NT2/D1 (cell line): ENCODE results near the gene GMNN.
"Not testable (repeated sequence)": the region's sequence is repeated elsewhere in the genome, so short reads cannot be mapped to it uniquely, and the experiment has no call there.

ENCODE experiments used
- DNase-seq: peaks from one replicate; pipeline ENCODE4 v3.0.0-alpha.2; 2011; ENCODE audit warnings: low read depth, low spot score
- H3K27me3 ChIP-seq: 2 replicates; pipeline ENCODE4 v1.6.0; 2011; ENCODE audit warnings: mild to moderate bottlenecking; ENCODE audit not compliant: insufficient read length, insufficient read depth
- H3K36me3 ChIP-seq: 2 replicates; pipeline ENCODE4 v1.6.1; 2011; ENCODE audit warnings: mild to moderate bottlenecking, low read length, mixed read lengths; ENCODE audit not compliant: insufficient read depth, insufficient read length
- H3K4me1 ChIP-seq: 2 replicates; pipeline ENCODE4 v1.5.1; 2011; ENCODE audit not compliant: insufficient read depth, insufficient read length
- H3K4me3 ChIP-seq: 2 replicates; pipeline ENCODE4 v1.5.1; 2011; ENCODE audit warnings: low read depth; ENCODE audit not compliant: insufficient read length
- H3K9ac ChIP-seq: 2 replicates; pipeline ENCODE4 v1.6.0; 2011; ENCODE audit warnings: low read depth; ENCODE audit not compliant: insufficient read length
- H3K9me3 ChIP-seq: 2 replicates; pipeline ENCODE4 v1.5.1; 2011; ENCODE audit warnings: mild to moderate bottlenecking, low read length; ENCODE audit not compliant: insufficient read depth
- SUZ12 ChIP-seq: IDR thresholded peaks from 2 replicates; pipeline ENCODE4 v1.6.1; 2011; ENCODE audit not compliant: insufficient read length, insufficient read depth; ENCODE audit errors: extremely low read depth
- YY1 ChIP-seq: IDR thresholded peaks from 2 replicates; pipeline ENCODE4 v1.6.1; 2011; ENCODE audit not compliant: insufficient read length, insufficient read depth
- ZNF274 ChIP-seq: IDR thresholded peaks from 2 replicates; pipeline ENCODE4 v1.6.1; 2011; ENCODE audit warnings: mild to moderate bottlenecking, low read depth, low read length

GMNN gene

DNA sequence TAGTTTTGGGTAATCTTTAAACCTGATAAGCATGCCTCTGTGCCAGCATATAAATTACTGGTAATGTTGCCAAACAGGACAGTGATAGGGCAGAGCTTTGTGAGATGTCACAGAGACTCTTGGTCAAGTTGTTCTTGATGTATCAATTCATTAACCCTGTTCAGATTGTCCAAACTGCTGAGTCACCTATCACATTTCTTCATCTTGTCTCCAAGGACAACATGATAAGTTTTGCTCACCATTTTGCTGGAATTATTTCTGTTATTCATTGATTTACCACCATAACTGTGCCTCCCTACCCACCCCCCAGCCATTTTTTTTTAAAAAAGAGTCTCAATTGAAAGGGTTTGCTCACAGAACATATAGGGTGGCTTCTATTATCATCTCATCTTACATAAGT is 19.5 kb upstream of the GMNN start:
- H3K4me1 ChIP-seq, result no peaks in the 10 kb centered on the region
- no peaks in the 10 kb centered on the region for H3K27me3 ChIP-seq
- TF ChIP-seq ZNF274 (no peak), YY1 (no peak), SUZ12 (no peak)
- H3K9me3 ChIP-seq, result no peaks in the 10 kb centered on the region
- H3K36me3 ChIP-seq, result no peaks in the 10 kb centered on the region
- no peak overlapping the region for H3K9ac ChIP-seq
- no peak overlapping the region for H3K4me3 ChIP-seq
- DNase-seq, result no peak

DNA sequence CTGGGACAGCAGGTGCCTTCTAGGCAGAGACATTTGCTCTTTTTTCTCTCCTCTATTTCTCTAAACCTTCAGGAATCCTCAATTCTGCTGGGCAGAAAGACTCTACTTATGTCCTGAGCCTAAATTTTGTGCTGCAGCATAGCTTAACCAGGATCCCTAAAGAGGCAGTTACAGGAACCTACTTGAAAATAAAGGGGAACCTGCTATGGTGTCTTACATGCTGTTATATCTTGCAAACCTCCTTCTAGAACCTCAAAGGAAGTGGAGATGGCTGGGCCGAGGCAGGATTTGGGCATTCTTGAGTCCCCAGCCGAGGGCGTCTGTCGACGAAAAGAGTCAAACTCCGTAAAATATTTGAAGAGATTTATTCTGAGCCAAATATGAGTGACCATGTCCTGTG is 17.1 kb upstream of the GMNN start:
- Histone ChIP-seq H3K9me3 (no peaks in the 10 kb centered on the region), H3K27me3 (no peaks in the 10 kb centered on the region), H3K9ac (no peak overlapping the region), H3K36me3 (no peaks in the 10 kb centered on the region), H3K4me3 (no peak overlapping the region), H3K4me1 (no peaks in the 10 kb centered on the region)
- DNase-seq, result no peak
- TF ChIP-seq ZNF274 (no peak), YY1 (no peak), SUZ12 (no peak)

DNA sequence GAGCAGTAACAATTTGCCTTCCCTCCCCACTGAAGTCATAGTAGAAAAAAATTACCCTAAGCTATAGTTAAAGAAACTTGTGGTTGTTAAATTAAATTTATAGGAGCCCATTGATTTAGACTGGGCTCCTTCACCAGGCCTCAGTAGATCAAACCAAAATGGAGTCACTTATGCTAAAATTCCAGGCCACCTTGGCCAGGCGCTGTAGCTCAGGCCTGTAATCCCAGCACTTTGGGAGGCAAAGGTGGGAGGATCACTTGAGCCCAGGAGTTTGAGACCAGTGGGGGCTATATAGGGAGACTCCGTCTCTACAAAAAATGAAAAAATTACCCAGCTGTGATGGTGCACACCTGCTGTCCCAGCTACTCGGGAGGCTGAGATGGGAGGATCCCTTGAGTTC is 15.0 kb upstream of the GMNN start:
- H3K27me3 ChIP-seq, result no peaks in the 10 kb centered on the region
- DNase-seq, result no peak
- H3K9ac ChIP-seq, result no peak overlapping the region
- TF ChIP-seq ZNF274 (no peak), YY1 (no peak), SUZ12 (no peak)
- no peak overlapping the region for H3K4me3 ChIP-seq
- no peaks in the 10 kb centered on the region for H3K36me3 ChIP-seq
- no peaks in the 10 kb centered on the region for H3K9me3 ChIP-seq
- no peaks in the 10 kb centered on the region for H3K4me1 ChIP-seq

DNA sequence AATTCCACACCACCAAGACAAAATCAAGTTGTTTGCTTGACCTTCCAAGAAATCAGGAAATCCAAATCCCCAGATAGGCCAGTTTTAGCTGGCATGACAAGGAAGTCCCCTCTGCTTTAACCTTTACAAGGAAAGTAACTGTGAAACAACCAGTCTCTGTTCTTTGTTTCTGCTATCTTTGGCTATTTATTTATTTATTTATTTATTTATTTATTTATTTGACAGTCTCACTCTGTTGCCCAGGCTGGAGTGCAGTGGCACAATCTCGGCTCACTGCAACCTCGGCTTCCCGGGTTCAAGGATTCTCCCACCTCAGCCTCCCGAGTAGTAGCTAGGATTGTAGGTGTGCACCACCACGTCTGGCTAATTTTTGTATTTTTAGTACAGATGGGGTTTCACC is 14.5 kb upstream of the GMNN start:
- no peak for TF ChIP-seq YY1
- TF ChIP-seq ZNF274, result no peak
- TF ChIP-seq SUZ12, result no peak
- DNase-seq, result no peak
- H3K9me3 ChIP-seq, result no peaks in the 10 kb centered on the region
- no peak overlapping the region for H3K9ac ChIP-seq
- no peak overlapping the region for H3K4me3 ChIP-seq
- H3K27me3 ChIP-seq, result no peaks in the 10 kb centered on the region
- no peaks in the 10 kb centered on the region for H3K4me1 ChIP-seq
- H3K36me3 ChIP-seq, result no peaks in the 10 kb centered on the region

DNA sequence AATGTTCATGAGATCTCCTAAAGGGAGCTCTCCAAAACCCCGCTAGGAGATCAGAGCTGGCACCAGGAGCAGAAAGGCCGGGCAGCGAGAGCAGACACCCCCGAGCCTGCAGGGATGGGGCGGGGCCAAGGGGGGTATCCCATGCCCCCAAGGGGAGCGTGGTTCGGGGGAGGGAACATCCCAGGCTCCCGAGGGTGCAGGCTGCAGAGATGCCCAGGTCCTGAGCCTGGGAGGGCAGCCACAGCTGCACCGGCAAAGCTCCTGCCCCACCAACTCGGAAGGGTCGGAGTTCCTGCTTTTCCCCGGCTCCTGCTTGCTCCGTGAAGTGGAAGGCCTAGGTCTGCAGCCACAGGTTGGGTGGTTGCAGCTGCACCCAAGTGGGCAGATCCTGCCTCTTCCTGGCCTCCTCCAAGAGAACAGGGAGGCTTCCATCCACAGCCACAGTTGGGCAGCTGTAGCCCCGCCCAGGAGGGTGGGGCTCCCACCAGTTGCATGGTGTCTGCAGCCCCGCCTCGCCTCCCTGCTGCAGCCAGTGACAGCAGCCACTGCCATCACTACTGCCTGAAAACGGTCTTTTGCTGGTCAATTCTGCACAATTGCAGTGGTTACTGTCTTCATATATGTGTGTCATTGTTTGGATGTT is 13.4 kb upstream of the GMNN start:
- TF ChIP-seq ZNF274, result no peak
- TF ChIP-seq SUZ12, result no peak
- TF ChIP-seq YY1, result no peak
- Histone ChIP-seq H3K27me3 (no peaks in the 10 kb centered on the region), H3K9me3 (no peaks in the 10 kb centered on the region), H3K4me3 (no peak overlapping the region), H3K9ac (no peak overlapping the region), H3K4me1 (no peaks in the 10 kb centered on the region), H3K36me3 (no peaks in the 10 kb centered on the region)
- no peak for DNase-seq

DNA sequence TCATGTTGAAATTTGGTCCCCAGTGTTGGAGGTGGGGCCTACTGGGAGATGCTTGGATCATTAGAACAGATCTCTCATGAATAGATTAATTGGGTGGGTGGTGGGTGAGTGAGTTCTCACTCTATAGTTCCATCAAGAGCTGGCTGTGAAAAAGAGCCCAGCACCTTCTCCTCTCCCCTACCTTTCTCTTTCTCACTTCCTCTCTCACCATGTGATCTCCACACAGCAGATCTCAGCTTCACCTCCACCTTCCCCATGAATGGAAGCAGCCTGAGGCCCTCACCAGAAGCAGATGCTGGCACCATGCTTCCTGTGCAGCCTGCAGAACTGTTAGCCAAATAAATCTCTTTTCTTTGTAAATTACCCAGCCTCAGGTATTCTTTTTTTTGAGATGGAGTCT is 12.9 kb upstream of the GMNN start:
- TF ChIP-seq YY1, result no peak
- no peak for TF ChIP-seq ZNF274
- no peak for TF ChIP-seq SUZ12
- H3K36me3 ChIP-seq, result no peaks in the 10 kb centered on the region
- no peak for DNase-seq
- no peaks in the 10 kb centered on the region for H3K27me3 ChIP-seq
- no peaks in the 10 kb centered on the region for H3K9me3 ChIP-seq
- H3K4me1 ChIP-seq, result no peaks in the 10 kb centered on the region
- no peak overlapping the region for H3K4me3 ChIP-seq
- H3K9ac ChIP-seq, result no peak overlapping the region

DNA sequence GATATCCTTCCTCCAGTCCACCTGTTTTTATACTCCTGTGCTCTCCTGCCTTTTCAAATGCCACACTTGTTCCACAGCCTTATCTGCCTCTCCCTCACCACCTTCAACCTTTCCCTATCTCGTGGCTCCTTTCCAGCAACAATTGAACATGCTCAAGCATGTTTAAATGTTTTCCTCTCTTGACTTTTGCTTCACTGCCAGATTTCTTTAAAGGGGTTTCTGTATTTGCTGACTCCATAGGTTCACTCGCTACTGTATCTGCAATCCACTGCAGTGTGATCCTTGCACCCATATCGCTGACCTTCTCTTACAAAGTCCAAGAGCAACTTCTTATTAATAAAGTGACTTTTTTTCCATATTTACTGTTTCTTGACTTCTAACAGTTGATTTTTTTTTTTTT is 11.2 kb upstream of the GMNN start:
- Histone ChIP-seq H3K4me1 (no peaks in the 10 kb centered on the region), H3K9me3 (no peaks in the 10 kb centered on the region), H3K27me3 (no peaks in the 10 kb centered on the region), H3K9ac (no peak overlapping the region), H3K36me3 (no peaks in the 10 kb centered on the region), H3K4me3 (no peak overlapping the region)
- DNase-seq, result no peak
- no peak for TF ChIP-seq SUZ12
- TF ChIP-seq ZNF274, result no peak
- TF ChIP-seq YY1, result no peak

DNA sequence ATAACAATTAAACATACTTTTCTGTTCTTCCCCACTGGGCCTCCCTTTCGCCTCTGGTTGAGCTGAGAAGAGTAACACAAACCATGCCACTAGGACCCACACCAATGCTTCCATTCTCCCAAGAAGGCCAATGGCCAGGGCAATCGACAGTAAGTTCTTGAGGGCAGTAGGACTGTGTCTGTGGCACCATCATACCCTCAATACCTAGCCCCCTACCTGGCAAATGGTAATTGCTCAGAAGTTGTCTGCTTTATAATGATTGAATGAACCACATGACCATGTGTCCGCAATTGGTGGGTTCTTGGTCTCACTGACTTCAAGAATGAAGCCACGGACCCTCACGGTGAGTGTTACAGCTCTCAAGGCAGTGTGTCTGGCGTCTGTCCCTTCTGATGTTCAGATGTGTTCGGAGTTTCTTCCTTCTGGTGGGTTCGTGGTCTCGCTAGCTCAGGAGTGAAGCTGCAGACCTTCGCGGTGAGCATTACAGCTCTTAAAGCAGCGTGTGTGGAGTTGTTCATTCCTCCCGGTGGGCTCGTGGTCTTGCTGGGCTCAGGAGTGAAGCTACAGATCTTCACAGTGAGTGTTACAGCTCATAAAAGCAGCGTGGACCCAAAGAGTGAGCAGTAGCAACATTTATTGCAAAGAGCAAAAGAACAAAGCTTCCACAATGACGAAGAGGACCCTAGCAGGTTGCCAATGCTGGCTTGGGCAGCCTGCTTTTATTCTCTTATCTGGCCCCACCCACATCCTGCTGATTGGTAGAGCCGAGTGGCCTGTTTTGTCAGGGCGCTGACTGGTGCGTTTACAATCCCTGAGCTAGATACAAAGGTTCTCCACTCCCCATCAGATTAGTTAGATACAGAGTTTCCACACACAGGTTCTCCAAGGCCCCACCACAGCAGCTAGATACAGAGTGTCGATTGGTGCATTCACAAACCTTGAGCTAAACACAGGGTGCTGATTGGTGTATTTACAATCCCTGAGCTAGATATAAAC is 9.6 kb upstream of the GMNN start:
- H3K4me1 ChIP-seq, H3K9ac ChIP-seq, DNase-seq, H3K4me3 ChIP-seq, H3K9me3 ChIP-seq, H3K36me3 ChIP-seq, H3K27me3 ChIP-seq: not testable (repeated sequence)

DNA sequence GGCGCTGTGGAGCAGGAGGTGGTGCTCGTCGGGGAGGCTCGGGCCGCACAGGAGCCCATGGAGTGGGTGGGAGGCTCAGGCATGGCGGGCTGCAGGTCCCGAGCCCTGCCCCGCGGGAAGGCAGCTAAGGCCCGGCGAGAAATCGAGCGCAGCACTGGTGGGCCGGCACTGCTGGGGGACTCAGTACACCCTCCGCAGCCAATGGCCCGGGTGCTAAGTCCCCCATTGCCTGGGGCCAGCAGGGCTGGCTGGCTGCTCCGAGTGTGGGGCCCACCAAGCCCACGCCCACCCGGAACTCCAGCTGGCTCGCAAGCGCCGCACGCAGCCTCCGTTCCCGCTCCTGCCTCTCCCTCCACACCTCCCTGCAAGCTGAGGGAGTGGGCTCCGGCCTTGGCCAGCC is 8.8 kb upstream of the GMNN start:
- H3K4me1 ChIP-seq, H3K9ac ChIP-seq, H3K4me3 ChIP-seq, H3K27me3 ChIP-seq, H3K9me3 ChIP-seq, DNase-seq, H3K36me3 ChIP-seq: not testable (repeated sequence)
